ENCODE measurements around the gene RBM47. TPM values are rescaled to one million over a fixed set of nuclear protein-coding genes. Genes with fewer than 3 reads are reported as not detected.
"Not testable (repeated sequence)": the region's sequence is repeated elsewhere in the genome, so short reads cannot be mapped to it uniquely, and the experiment has no call there.

Gene RBM47
- total and polyA plus RNA-seq, 3 donors from 2014 or later, result 17.8 to 95.1 (median 51.7) TPM

- intact Hi-C loops (cut with DNase I; ENCODE audit: low total_unique reads), result no loop called here
- Histone ChIP-seq H3K9me3 (no peaks in the 10 kb centered on the region), H3K27me3 (no peaks in the 10 kb centered on the region), H3K36me3 (ENCODE audit: low read depth, missing control alignments) (no peaks in the 10 kb centered on the region), H3K4me1 (peaks cover 4% of the 10 kb centered on the region), H3K4me3 (no peak overlapping the region), H3K27ac (no peak overlapping the region)
- 68 to 75% methylated on average over 5 of the region's 5 CpGs for WGBS, 2 donors
- DNase-seq, result no peak
- TF ChIP-seq CTCF (IDR thresholded peaks at IDR 0.05) (no peak), POLR2A (IDR thresholded peaks at IDR 0.05) (no peak)
These were observed 64.7 kb downstream of the RBM47 start for GRCh38 chr4:40564815-40565483.

- Histone ChIP-seq H3K4me1 (peaks cover 13% of the 10 kb centered on the region), H3K27ac (no peak overlapping the region), H3K4me3 (no peak overlapping the region), H3K9me3 (no peaks in the 10 kb centered on the region), H3K36me3 (ENCODE audit: low read depth, missing control alignments) (no peaks in the 10 kb centered on the region), H3K27me3 (no peaks in the 10 kb centered on the region)
- no peak for DNase-seq
- TF ChIP-seq POLR2A (IDR thresholded peaks at IDR 0.05) (no peak), CTCF (IDR thresholded peaks at IDR 0.05) (no peak)
- intact Hi-C loops (cut with DNase I; ENCODE audit: low total_unique reads), result no loop called here
- WGBS, 2 donors, result 87 to 89% methylated on average over 3 of the region's 3 CpGs
These were observed 65.7 kb downstream of the RBM47 start for GRCh38 chr4:40564004-40564403.

- no peak overlapping the region for H3K27ac ChIP-seq
- WGBS, 2 donors, result 88 to 91% methylated on average over 4 of the region's 4 CpGs
- H3K4me1 ChIP-seq, result peaks cover 14% of the 10 kb centered on the region
- H3K4me3 ChIP-seq, result no peak overlapping the region
- no peaks in the 10 kb centered on the region for H3K36me3 ChIP-seq (ENCODE audit: low read depth, missing control alignments)
- no peaks in the 10 kb centered on the region for H3K27me3 ChIP-seq
- H3K9me3 ChIP-seq, result no peaks in the 10 kb centered on the region
- TF ChIP-seq CTCF (IDR thresholded peaks at IDR 0.05), result no peak
- no peak for TF ChIP-seq POLR2A (IDR thresholded peaks at IDR 0.05)
- intact Hi-C loops (cut with DNase I; ENCODE audit: low total_unique reads), result no loop called here
- DNase-seq, result no peak
These were observed 66.3 kb downstream of the RBM47 start for GRCh38 chr4:40563401-40563800.

GRCh38 chr4:40562681-40563080 lies 67.0 kb downstream of the RBM47 start:
- TF ChIP-seq CTCF (IDR thresholded peaks at IDR 0.05), result no peak
- no peak for TF ChIP-seq POLR2A (IDR thresholded peaks at IDR 0.05)
- WGBS, 2 donors, result 90 to 95% methylated on average over 7 of the region's 7 CpGs
- Histone ChIP-seq H3K36me3 (ENCODE audit: low read depth, missing control alignments) (no peaks in the 10 kb centered on the region), H3K27ac (no peak overlapping the region), H3K9me3 (no peaks in the 10 kb centered on the region), H3K4me1 (peaks cover 14% of the 10 kb centered on the region), H3K4me3 (no peak overlapping the region), H3K27me3 (no peaks in the 10 kb centered on the region)
- DNase-seq, result no peak
- intact Hi-C loops (cut with DNase I; ENCODE audit: low total_unique reads), result no loop called here

- Histone ChIP-seq H3K4me1 (peaks cover 14% of the 10 kb centered on the region), H3K9me3 (no peaks in the 10 kb centered on the region), H3K4me3 (no peak overlapping the region), H3K27me3 (no peaks in the 10 kb centered on the region), H3K27ac (no peak overlapping the region), H3K36me3 (ENCODE audit: low read depth, missing control alignments) (no peaks in the 10 kb centered on the region)
- WGBS, 2 donors, result 93 to 96% methylated on average over 6 of the region's 6 CpGs
- no peak for TF ChIP-seq CTCF (IDR thresholded peaks at IDR 0.05)
- no peak for TF ChIP-seq POLR2A (IDR thresholded peaks at IDR 0.05)
- intact Hi-C loops (cut with DNase I; ENCODE audit: low total_unique reads), result no loop called here
- DNase-seq, result no peak
These were observed 67.5 kb downstream of the RBM47 start for GRCh38 chr4:40562208-40562607.

- H3K27ac ChIP-seq; H3K36me3 ChIP-seq (ENCODE audit: low read depth, missing control alignments); H3K4me3 ChIP-seq; H3K9me3 ChIP-seq; DNase-seq; intact Hi-C loops (cut with DNase I; ENCODE audit: low total_unique reads); H3K27me3 ChIP-seq: not testable (repeated sequence)
- peaks cover 14% of the 10 kb centered on the region for H3K4me1 ChIP-seq
- WGBS, 2 donors, result 93 to 98% methylated on average over 7 of the region's 7 CpGs
These were observed 68.0 kb downstream of the RBM47 start for GRCh38 chr4:40561543-40562177.
